ENCODE measurements around the gene ZDHHC8.

DNA sequence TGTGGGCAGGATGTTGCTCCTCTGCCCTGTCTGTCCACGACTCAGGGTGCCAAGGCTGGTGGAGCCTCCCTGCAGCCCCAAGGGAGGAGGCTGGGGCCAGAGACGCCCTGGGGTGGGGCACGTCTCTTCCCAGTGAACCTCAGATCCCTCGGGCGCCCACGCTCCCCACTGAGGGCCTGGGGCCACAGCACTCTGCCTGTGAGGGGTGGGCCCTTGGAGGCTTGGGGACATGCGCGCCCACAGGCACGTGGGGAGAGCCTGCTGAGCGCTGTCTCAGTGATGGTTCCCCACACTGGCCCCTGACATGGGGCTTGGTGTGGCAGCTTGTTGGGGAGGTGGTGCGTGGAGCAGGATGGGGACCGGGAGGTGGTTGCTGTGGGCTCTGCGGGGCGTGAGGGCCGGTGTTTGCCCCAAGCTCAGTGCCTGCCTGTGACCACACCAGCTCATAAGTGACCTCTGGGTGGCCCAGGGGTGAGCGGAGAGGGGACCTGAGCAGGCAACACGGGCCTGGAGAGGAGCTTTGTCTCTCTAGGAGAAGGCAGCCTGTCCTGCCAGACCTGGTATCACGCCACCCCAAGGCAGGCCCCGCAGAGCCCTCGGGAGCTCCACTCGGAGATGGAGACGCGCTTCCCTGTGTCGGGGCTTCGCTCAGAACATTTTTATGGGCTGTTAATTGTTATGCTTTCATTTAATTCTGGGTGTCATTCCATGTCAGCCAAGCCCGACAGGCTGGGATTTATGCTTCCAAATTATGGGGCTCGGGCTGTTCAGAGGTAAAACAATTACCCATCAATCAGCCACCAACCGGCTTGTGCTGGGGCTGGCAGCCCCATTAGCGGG lies 46.7 kb downstream of the ZDHHC8 start:
- TF ChIP-seq EZH2 (IDR thresholded peaks at IDR 0.05; ENCODE audit: insufficient read depth, poor library complexity, severe bottlenecking) (no peak), EZH2phosphoT487 (IDR thresholded peaks at IDR 0.05; ENCODE audit: insufficient read depth, low read depth) (no peak)
